Suprapubic skin (tissue), 4 donors: Measurements from ENCODE around the gene NFYC.

Experiments used
- CTCF ChIP-seq, 2 donors: fragments of 200-600 bp in 1 of 2; fragments of 450-650 bp in 1 of 2; sonication (generic) in 1 of 2; IDR thresholded peaks; one replicate each; pipeline ENCODE4 v1.5.1; 2016 to 2019; ENCODE audit warnings: antibody characterized with exemption in 2 of 2, mild to moderate bottlenecking in 1 of 2, moderate library complexity in 1 of 2
- EP300 ChIP-seq: sonication (generic); formaldehyde crosslinking; IDR thresholded peaks from one replicate; pipeline ENCODE4 v1.6.1; 2017; ENCODE audit warnings: antibody characterized with exemption
- POLR2A ChIP-seq, 2 donors: fragments of 450-650 bp; IDR thresholded peaks; one replicate each; pipeline ENCODE4 v1.6.1; 2017; ENCODE audit warnings: antibody characterized with exemption in 2 of 2, mild to moderate bottlenecking in 2 of 2, moderate library complexity in 2 of 2
- POLR2AphosphoS5 ChIP-seq, 3 donors: sonication (generic); formaldehyde crosslinking; IDR thresholded peaks; one replicate each; pipeline ENCODE4 v1.6.1; 2017; ENCODE audit warnings: antibody characterized with exemption in 3 of 3

- TF ChIP-seq CTCF (IDR thresholded peaks at IDR 0.05): no peak
- no peak for TF ChIP-seq POLR2AphosphoS5 (IDR thresholded peaks at IDR 0.05)
- no peak for TF ChIP-seq POLR2A (IDR thresholded peaks at IDR 0.05)
- no peak for TF ChIP-seq EP300
These were observed 26.5 kb downstream of the NFYC start for GRCh38 chr1:40717955-40718354.
